GM12878 (cell line): ENCODE measurements around the gene RORC. TPM values are rescaled to one million over a fixed set of nuclear protein-coding genes. Genes with fewer than 3 reads are reported as not detected.
A peak's percentile ranks its signal among the peaks of the same experiment; 100 is the strongest.

Experiments used
- ATAC-seq: fragments of 200-7000 bp; cut with Tn5 transposase; 3 replicates; pipeline ENCODE4 v1.9.1; 2020; ENCODE audit warnings: mild to moderate bottlenecking, moderate library complexity
- BruUV-seq: library from RNA; stranded (reverse); fragments of 400-500 nt; replicated peaks from 2 replicates; lab custom pipeline; 2021; lab: Mats Ljungman, UMichigan
- CTCF ChIA-PET: fragments of 300-600 bp; sonication (Branson Sonifier 250); formaldehyde crosslinking; extraction: SDS; loops from one replicate; lab custom pipeline; 2021; ENCODE audit warnings: inconsistent platforms; lab: Yijun Ruan, JAX
- POLR2A ChIA-PET: fragments of 350-600 bp; formaldehyde crosslinking; extraction: SDS; loops from one replicate; lab custom pipeline; 2021; ENCODE audit warnings: inconsistent platforms; lab: Charles Lee
- RAD21 ChIA-PET: fragments of 300-600 bp; sonication (Branson Sonifier 250); formaldehyde crosslinking; loops from one replicate; lab custom pipeline; 2023; ENCODE audit warnings: antibody characterized with exemption; ENCODE audit not compliant: unreplicated experiment; lab: Charles Lee
- SMC1A ChIA-PET: fragments of 300-600 bp; sonication (Branson Sonifier 250); formaldehyde crosslinking; loops from one replicate; lab custom pipeline; 2023; ENCODE audit not compliant: unreplicated experiment, uncharacterized antibody; lab: Charles Lee
- DNase-seq: peaks from one replicate; pipeline ENCODE4 v3.0.0-alpha.2; 2011; ENCODE audit warnings: low read depth, low spot score
- FAIRE-seq: peaks from 3 replicates; lab custom pipeline; 2011; peaks lifted over from hg19 to GRCh38; lab: Jason Lieb, UNC
- H2AFZ ChIP-seq: 2 replicates; pipeline ENCODE4 v1.6.0; 2011; ENCODE audit warnings: low read depth, low read length, control low read depth; ENCODE audit not compliant: control insufficient read depth
- H3K27ac ChIP-seq: 2 replicates; pipeline ENCODE4 v1.5.1; 2011; ENCODE audit warnings: control low read depth; ENCODE audit not compliant: control insufficient read depth, insufficient read depth
- H3K27me3 ChIP-seq, 2 experiments: replicated peaks in 1 of 2; 2 replicates each; pipeline versions ENCODE4 v1.6.0 to v1.6.1; 2011; ENCODE audit warnings: low read length in 1 of 2; ENCODE audit not compliant: control insufficient read depth in 2 of 2, insufficient read depth in 2 of 2
- H3K36me3 ChIP-seq, 2 experiments: 2 replicates each; pipeline ENCODE4 v1.5.1; 2011; ENCODE audit warnings: low read length in 1 of 2; ENCODE audit not compliant: control insufficient read depth in 2 of 2, insufficient read depth in 2 of 2
- H3K4me1 ChIP-seq: 2 replicates; pipeline ENCODE4 v1.6.1; 2011; ENCODE audit warnings: mild to moderate bottlenecking, low read length, moderate library complexity, mixed read lengths; ENCODE audit not compliant: control insufficient read depth, insufficient read depth
- H3K4me2 ChIP-seq: 2 replicates; pipeline ENCODE4 v1.6.0; 2011; ENCODE audit warnings: control low read depth; ENCODE audit not compliant: control insufficient read depth, insufficient read depth
- H3K4me3 ChIP-seq: fragments of 200-600 bp; sonication (generic); 2 replicates; pipeline ENCODE4 v1.5.1; 2016
- H3K79me2 ChIP-seq: 2 replicates; pipeline ENCODE4 v1.6.0; 2011; ENCODE audit warnings: low read length; ENCODE audit not compliant: control insufficient read depth, insufficient read depth
- H3K9ac ChIP-seq: 2 replicates; pipeline ENCODE4 v1.8.0; 2011; ENCODE audit warnings: low read length, control low read depth, mixed read lengths; ENCODE audit not compliant: control insufficient read depth, insufficient read depth
- H3K9me3 ChIP-seq: replicated peaks from 3 replicates; pipeline ENCODE4 v1.5.1; 2011; ENCODE audit warnings: mild to moderate bottlenecking, low read length; ENCODE audit not compliant: control insufficient read depth, insufficient read depth
- H4K20me1 ChIP-seq: 2 replicates; pipeline ENCODE4 v1.6.0; 2011; ENCODE audit not compliant: control insufficient read depth, insufficient read depth
- ASH2L ChIP-seq: fragments of 300-600, 200-600 bp; sonication (generic); IDR thresholded peaks from 2 replicates; pipeline ENCODE4 v1.6.1; 2017; ENCODE audit warnings: low read depth, mild to moderate bottlenecking, borderline replicate concordance
- CHD1 ChIP-seq: IDR thresholded peaks from 2 replicates; pipeline ENCODE4 v1.6.1; 2012; ENCODE audit warnings: low read depth, low read length, improper control_type of control experiment
- FOXK2 ChIP-seq: fragments of 450-650 bp; IDR thresholded peaks from 2 replicates; pipeline ENCODE4 v1.6.1; 2017; ENCODE audit warnings: mild to moderate bottlenecking, moderate library complexity
- HDAC2 ChIP-seq: fragments of 200-600 bp; sonication (generic); IDR thresholded peaks from 2 replicates; pipeline ENCODE4 v1.6.1; 2017
- HDGF ChIP-seq: fragments of 450-650 bp; IDR thresholded peaks from 2 replicates; pipeline ENCODE4 v1.6.1; 2016; ENCODE audit warnings: antibody characterized with exemption
- PAX8 ChIP-seq: fragments of 450-650 bp; IDR thresholded peaks from 2 replicates; pipeline ENCODE4 v1.6.1; 2017; ENCODE audit warnings: mild to moderate bottlenecking, moderate library complexity
- PML ChIP-seq: IDR thresholded peaks from 2 replicates; pipeline ENCODE4 v1.6.1; 2012; ENCODE audit warnings: low read length, inconsistent platforms
- RB1 ChIP-seq: fragments of 450-650 bp; formaldehyde crosslinking; IDR thresholded peaks from 2 replicates; pipeline ENCODE4 v1.6.1; 2017; ENCODE audit warnings: mild to moderate bottlenecking, borderline replicate concordance
- SIN3A ChIP-seq: IDR thresholded peaks from 2 replicates; pipeline ENCODE4 v1.6.1; 2012; ENCODE audit warnings: low read depth, low read length, improper control_type of control experiment
- SP1 ChIP-seq: IDR thresholded peaks from one replicate; pipeline ENCODE4 v1.6.1; 2011; ENCODE audit warnings: low read depth, low read length
- SPI1 ChIP-seq: IDR thresholded peaks from 2 replicates; pipeline ENCODE4 v1.6.1; 2011; ENCODE audit warnings: low read depth, mild to moderate bottlenecking, low read length, moderate library complexity, borderline replicate concordance; ENCODE audit not compliant: insufficient read depth
- TCF3 ChIP-seq: IDR thresholded peaks from 2 replicates; pipeline ENCODE4 v1.6.1; 2012; ENCODE audit warnings: low read depth, mild to moderate bottlenecking, low read length, borderline replicate concordance; ENCODE audit not compliant: insufficient read depth
- ZZZ3 ChIP-seq: IDR thresholded peaks from 2 replicates; pipeline ENCODE4 v1.6.1; 2011; ENCODE audit warnings: low read depth; ENCODE audit not compliant: control insufficient read depth, insufficient read length
- WGBS: methylation state at CpG from one replicate; pipeline ENCODE4 v1.1.6; 2016; ENCODE audit warnings: low lambda C conversion rate; ENCODE audit not compliant: insufficient replicate concordance, insufficient coverage; ENCODE audit errors: missing lambda C conversion rate; 5-methylcytosine and 5-hydroxymethylcytosine counted together
- in situ Hi-C: fragments of 300-500 bp; cut with MboI; formaldehyde crosslinking; loops from 9 replicates; pipeline ENCODE4 v1.14.3; 2018; ENCODE audit warnings: mixed read lengths
- intact Hi-C: fragments of 100-400 bp; cut with micrococcal nuclease; formaldehyde crosslinking; loops from one replicate; pipeline ENCODE4 v1.14.2; 2022; ENCODE audit not compliant: unreplicated experiment
- polyA plus RNA-seq, 11 experiments: library from polyadenylated mRNA; depleted of rRNA in 4 of 11; unstranded in 6 of 11; stranded (reverse) in 5 of 11; fragments of >200 nt; fragmentation: Nextera tagmentation in 4 of 11; fragmentation: Illumina TruSeq in 1 of 11; extraction: Ambion mirVana in 4 of 11; extraction: Trizol in 1 of 11; gene quantifications; 1 replicate in 1 of 11; 2 replicates in 10 of 11; pipeline versions ENCODE4 v1.2.1 to v1.2.3, GENCODE V29; 2011 to 2016; ENCODE audit warnings: inconsistent platforms in 2 of 11, missing spikeins in 2 of 11, low read depth in 1 of 11
- total RNA-seq, 4 experiments: library from RNA; depleted of rRNA in 3 of 4; stranded (reverse); fragments of >200 nt in 3 of 4; fragmentation: Illumina TruSeq in 1 of 4; extraction: Trizol in 1 of 4; gene quantifications; 2 replicates each; pipeline versions ENCODE4 v1.2.1 to v1.2.3, GENCODE V29; 2013 to 2021
- TF ChIP-seq, protein P1 (sequence below): fragments of 450-650 bp; IDR thresholded peaks from 2 replicates; pipeline ENCODE4 v1.6.1; 2016; ENCODE audit warnings: mild to moderate bottlenecking
- TF ChIP-seq, protein P2 (sequence below): fragments of 450-650 bp; IDR thresholded peaks from 2 replicates; pipeline ENCODE4 v1.6.1; 2017; ENCODE audit warnings: antibody characterized with exemption, mild to moderate bottlenecking, moderate library complexity

Gene RORC
- total and polyA plus RNA-seq, 10 of the 15 experiments (the other 5 are each of a cell fraction or from before 2014, with no cell fraction given), result not detected

DNA sequence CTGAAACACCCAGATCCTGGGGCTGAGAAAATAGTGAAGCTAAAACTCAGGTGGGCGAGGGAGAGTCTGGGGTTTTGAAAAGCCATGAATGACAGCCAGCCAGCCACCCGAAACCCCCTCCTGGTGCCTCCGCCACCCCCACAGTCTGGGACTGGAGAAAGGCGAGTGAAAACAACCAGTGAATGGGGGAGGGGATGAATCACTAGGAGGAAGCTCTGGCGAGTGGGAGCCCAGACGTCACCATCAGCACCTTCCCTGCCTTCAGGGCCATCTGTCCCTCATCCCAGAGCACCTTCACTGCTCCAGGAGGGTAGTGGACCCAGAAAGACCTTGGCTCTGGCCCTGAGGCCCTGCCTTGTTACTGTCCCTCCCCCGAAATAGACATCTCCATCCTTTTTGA is 9.2 kb downstream of the RORC start:
- Histone ChIP-seq H3K79me2 (no peaks in the 10 kb centered on the region), H3K36me3 (no peaks in the 10 kb centered on the region), H3K4me1 (peaks cover 5% of the 10 kb centered on the region), H4K20me1 (no peaks in the 10 kb centered on the region), H3K4me3 (no peak overlapping the region), H3K27me3 (no peaks in the 10 kb centered on the region), H2AFZ (no peak overlapping the region), H3K9me3 (no peaks in the 10 kb centered on the region), H3K9ac (no peak overlapping the region), H3K27ac (no peak overlapping the region), H3K4me2 (no peak overlapping the region)
- intact Hi-C loops, result no loop called here
- SMC1A ChIA-PET, result interaction anchor here (0.9 to 1.1 kb wide), 3 partner anchors 10 to 87 kb away, joined by 3 to 4 read pairs (median 3); partner anchors contain the start of gene MRPL9
- FAIRE-seq, result no peak
- in situ Hi-C loops, result no loop called here
- ATAC-seq, result no peak
- CTCF ChIA-PET, result no interaction called here
- DNase-seq, result no peak
- WGBS, result 11% methylated on average over 7 of the region's 7 CpGs
- POLR2A ChIA-PET, result interaction anchor here (1.3 kb wide), 1 partner anchor 12 kb away, joined by 4 read pairs; no protein-coding TSS in a partner anchor
- no TSS peak for BruUV-seq
- TF ChIP-seq, protein P1, sequence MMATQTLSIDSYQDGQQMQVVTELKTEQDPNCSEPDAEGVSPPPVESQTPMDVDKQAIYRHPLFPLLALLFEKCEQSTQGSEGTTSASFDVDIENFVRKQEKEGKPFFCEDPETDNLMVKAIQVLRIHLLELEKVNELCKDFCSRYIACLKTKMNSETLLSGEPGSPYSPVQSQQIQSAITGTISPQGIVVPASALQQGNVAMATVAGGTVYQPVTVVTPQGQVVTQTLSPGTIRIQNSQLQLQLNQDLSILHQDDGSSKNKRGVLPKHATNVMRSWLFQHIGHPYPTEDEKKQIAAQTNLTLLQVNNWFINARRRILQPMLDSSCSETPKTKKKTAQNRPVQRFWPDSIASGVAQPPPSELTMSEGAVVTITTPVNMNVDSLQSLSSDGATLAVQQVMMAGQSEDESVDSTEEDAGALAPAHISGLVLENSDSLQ, result peak; percentile 55
- TF ChIP-seq RB1, result no peak
- RAD21 ChIA-PET, result interaction anchor here (1.9 kb wide), 1 partner anchor 14 kb away, joined by 7 read pairs; no protein-coding TSS in a partner anchor

DNA sequence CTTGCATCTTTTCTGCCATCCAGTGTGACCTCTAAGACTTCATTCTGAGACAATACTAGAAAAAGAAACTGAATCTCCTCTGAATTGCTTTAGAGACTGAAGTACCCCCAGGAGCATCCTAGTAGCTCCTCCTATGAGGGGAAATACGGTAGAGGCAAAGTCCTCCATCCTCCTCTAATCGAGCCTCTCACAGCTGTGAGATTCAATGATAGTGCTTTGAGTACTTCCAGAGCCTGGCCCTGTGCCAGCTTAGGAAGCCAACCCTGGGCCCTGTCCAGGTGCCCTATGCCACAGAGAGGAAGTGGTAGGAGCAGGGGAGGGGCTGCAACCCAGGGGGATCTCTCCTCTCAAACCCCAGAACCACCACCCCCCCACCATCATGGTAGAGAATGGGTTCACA is 10.7 kb downstream of the RORC start:
- Histone ChIP-seq H3K79me2 (no peaks in the 10 kb centered on the region), H3K4me2 (no peak overlapping the region), H3K27ac (no peak overlapping the region), H4K20me1 (no peaks in the 10 kb centered on the region), H3K9me3 (no peaks in the 10 kb centered on the region), H3K4me3 (no peak overlapping the region), H2AFZ (no peak overlapping the region), H3K9ac (no peak overlapping the region), H3K4me1 (peaks cover 5% of the 10 kb centered on the region), H3K36me3 (no peaks in the 10 kb centered on the region), H3K27me3 (no peaks in the 10 kb centered on the region; a peak in 1 of 4 replicates)
- ATAC-seq (no peak), FAIRE-seq (no peak), DNase-seq (no peak)
- ChIA-PET SMC1A (interaction anchor here (0.5 to 1.2 kb wide), 2 partner anchors 28 to 163 kb away, joined by 3 read pairs; no protein-coding TSS in a partner anchor), CTCF (interaction anchor here (0.8 to 1.6 kb wide), 3 partner anchors 15 to 225 kb away, joined by 3 to 5 read pairs (median 3); no protein-coding TSS in a partner anchor), RAD21 (interaction anchor here (0.8 kb wide), 1 partner anchor 58 kb away, joined by 3 read pairs; the partner anchor contains the start of gene MRPL9), POLR2A (interaction anchor here (0.5 to 1.2 kb wide), 3 partner anchors 10 to 358 kb away, joined by 3 read pairs; no protein-coding TSS in a partner anchor)
- in situ Hi-C loops (no loop called here), intact Hi-C loops (no loop called here)
- BruUV-seq, result no TSS peak
- WGBS, result 0% methylated on average over 2 of the region's 2 CpGs
- no peak for TF ChIP-seq PML
- no peak for TF ChIP-seq PAX8
- no peak for TF ChIP-seq TCF3
- TF ChIP-seq ASH2L, result no peak
- TF ChIP-seq HDAC2, result no peak
- no peak for TF ChIP-seq ZZZ3
- TF ChIP-seq, protein P2, sequence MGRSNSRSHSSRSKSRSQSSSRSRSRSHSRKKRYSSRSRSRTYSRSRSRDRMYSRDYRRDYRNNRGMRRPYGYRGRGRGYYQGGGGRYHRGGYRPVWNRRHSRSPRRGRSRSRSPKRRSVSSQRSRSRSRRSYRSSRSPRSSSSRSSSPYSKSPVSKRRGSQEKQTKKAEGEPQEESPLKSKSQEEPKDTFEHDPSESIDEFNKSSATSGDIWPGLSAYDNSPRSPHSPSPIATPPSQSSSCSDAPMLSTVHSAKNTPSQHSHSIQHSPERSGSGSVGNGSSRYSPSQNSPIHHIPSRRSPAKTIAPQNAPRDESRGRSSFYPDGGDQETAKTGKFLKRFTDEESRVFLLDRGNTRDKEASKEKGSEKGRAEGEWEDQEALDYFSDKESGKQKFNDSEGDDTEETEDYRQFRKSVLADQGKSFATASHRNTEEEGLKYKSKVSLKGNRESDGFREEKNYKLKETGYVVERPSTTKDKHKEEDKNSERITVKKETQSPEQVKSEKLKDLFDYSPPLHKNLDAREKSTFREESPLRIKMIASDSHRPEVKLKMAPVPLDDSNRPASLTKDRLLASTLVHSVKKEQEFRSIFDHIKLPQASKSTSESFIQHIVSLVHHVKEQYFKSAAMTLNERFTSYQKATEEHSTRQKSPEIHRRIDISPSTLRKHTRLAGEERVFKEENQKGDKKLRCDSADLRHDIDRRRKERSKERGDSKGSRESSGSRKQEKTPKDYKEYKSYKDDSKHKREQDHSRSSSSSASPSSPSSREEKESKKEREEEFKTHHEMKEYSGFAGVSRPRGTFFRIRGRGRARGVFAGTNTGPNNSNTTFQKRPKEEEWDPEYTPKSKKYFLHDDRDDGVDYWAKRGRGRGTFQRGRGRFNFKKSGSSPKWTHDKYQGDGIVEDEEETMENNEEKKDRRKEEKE, result no peak
- no peak for TF ChIP-seq CHD1
- TF ChIP-seq SPI1, result no peak; the same call in 1 of the 2 replicates
- TF ChIP-seq FOXK2, result no peak
- TF ChIP-seq SP1, result no peak
- TF ChIP-seq HDGF, result no peak
- TF ChIP-seq SIN3A, result no peak
